ENCODE data around the gene BTBD10. TPM values are rescaled to one million over a fixed set of nuclear protein-coding genes. Genes with fewer than 3 reads are reported as not detected.
"Not testable (repeated sequence)": the region's sequence is repeated elsewhere in the genome, so short reads cannot be mapped to it uniquely, and the experiment has no call there.

Gene BTBD10
- total and polyA plus RNA-seq, 4 donors: 56.8 to 90.7 (median 61.2) TPM

DNA sequence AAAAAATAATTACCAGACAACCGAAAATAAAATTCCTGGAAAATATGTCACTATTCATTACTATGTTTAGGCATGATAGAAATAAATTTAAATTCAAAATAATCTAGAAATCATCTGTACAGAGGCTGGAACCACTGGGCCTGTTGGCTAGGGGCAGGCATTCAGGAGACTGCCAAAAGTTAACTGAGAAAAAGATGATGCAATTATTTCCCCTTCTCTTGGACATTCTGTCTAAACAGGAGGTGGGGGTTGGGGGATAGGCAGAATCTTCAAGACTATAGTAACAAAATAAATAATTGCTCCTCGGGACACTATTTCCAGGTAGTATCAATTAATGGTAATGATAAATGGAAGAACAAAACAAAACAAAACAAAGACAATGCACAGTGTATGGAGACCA, 14.1 kb downstream of the BTBD10 start:
- H3K36me3 ChIP-seq (ENCODE audit: control insufficient read depth, insufficient read depth, low read length): no peaks in the 10 kb centered on the region
- WGBS (ENCODE audit: insufficient coverage): no CpG with 5 or more reads among the region's 2 CpGs
- no peaks in the 10 kb centered on the region for H3K4me1 ChIP-seq (ENCODE audit: control insufficient read depth, insufficient read depth, low read length)
- no peaks in the 10 kb centered on the region for H3K27me3 ChIP-seq (ENCODE audit: control insufficient read depth, insufficient read depth, low read length)
- H3K9me3 ChIP-seq (ENCODE audit: control insufficient read depth, insufficient read depth, low read length): no peaks in the 10 kb centered on the region
- H3K4me3 ChIP-seq (ENCODE audit: low read depth, low read length): no peak overlapping the region
- DNase-seq (ENCODE audit: low read depth in 4 of 6, low spot score in 6 of 6): no peak
- H3K27ac ChIP-seq (ENCODE audit: low read depth, low read length): no peak overlapping the region

DNA sequence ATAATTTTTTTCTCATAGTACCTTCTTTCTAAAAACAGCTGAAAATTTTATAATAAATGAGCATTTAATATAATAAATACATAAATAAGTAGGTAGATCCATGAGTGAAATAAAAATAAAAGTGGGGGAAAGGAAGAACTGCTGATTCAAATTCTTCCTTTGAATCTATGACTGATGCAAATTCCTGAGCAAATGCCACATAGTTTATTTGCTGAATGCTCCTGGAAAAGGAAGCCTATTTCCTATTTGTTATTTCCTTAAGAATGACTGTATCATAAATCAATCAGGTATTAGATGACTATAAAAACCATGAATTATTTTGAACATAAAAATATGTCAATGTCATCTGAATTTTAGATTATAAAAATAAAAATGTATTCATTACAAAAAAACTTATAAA, 16.6 kb downstream of the BTBD10 start:
- no peak overlapping the region for H3K4me3 ChIP-seq (ENCODE audit: low read depth, low read length)
- H3K4me1 ChIP-seq (ENCODE audit: control insufficient read depth, insufficient read depth, low read length): no peaks in the 10 kb centered on the region
- no peak overlapping the region for H3K27ac ChIP-seq (ENCODE audit: low read depth, low read length)
- H3K27me3 ChIP-seq (ENCODE audit: control insufficient read depth, insufficient read depth, low read length): no peaks in the 10 kb centered on the region
- no peaks in the 10 kb centered on the region for H3K9me3 ChIP-seq (ENCODE audit: control insufficient read depth, insufficient read depth, low read length)
- H3K36me3 ChIP-seq (ENCODE audit: control insufficient read depth, insufficient read depth, low read length): no peaks in the 10 kb centered on the region
- no peak for DNase-seq (ENCODE audit: low read depth in 4 of 6, low spot score in 6 of 6)

DNA sequence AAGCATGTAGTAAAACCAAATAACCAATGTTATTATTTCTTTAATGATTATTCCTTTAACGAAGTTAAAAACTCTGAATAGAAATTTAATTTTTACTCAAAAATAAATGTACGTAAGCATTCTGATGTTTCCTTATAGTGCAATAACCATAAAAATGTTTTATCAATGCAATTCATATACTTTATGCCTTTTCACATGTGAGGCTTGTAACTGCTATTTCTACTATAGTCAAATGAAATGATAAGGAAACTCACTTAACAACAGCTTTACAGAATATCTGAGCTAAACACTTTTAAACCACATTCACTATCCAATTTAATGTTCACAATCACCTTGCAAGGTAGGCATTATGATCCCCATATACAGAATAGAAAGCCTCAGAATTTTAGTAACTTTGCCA, 17.4 kb downstream of the BTBD10 start:
- Histone ChIP-seq H3K4me1 (ENCODE audit: control insufficient read depth, insufficient read depth, low read length) (no peaks in the 10 kb centered on the region), H3K36me3 (ENCODE audit: control insufficient read depth, insufficient read depth, low read length) (no peaks in the 10 kb centered on the region), H3K4me3 (ENCODE audit: low read depth, low read length) (no peak overlapping the region), H3K9me3 (ENCODE audit: control insufficient read depth, insufficient read depth, low read length) (no peaks in the 10 kb centered on the region), H3K27ac (ENCODE audit: low read depth, low read length) (no peak overlapping the region), H3K27me3 (ENCODE audit: control insufficient read depth, insufficient read depth, low read length) (no peaks in the 10 kb centered on the region)
- WGBS (ENCODE audit: insufficient coverage): no CpG with 5 or more reads among the region's 2 CpGs
- DNase-seq (ENCODE audit: low read depth in 4 of 6, low spot score in 6 of 6): peak in 1 of 6 donors; percentile 7

DNA sequence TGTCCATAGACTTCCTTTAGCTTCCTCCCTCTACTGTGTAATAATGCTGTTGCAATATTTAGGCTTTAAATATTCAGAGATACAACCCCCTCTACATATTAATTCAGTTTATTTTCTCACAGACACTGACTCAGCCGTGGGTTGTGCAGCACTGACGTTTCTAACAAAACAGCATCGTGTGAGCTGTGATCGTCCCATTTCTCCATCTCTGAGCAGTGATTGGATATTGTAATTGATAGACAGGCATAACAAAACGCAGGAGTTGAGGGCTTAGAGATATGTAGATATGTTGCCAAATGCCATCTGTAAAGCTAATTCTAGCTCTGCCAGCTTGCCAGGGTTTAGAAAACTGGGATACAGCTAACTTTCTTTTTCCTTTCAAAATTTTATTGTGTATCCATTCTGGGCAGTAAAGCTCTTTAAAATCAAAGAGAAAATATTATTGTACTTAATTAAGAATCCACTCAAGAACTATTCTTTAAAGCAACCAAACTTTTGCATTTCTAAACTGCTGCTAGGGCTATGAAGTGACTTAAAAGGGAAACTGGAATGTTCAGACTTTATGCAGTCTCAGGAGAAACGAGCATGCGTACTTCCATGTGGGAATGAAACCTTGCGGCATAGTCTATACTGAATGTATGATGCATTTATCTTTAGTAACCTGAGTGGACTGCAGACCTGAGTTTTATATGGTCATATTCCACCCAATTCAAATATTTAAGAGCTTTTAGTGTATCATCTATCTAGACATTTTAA, 22.7 kb downstream of the BTBD10 start:
- DNase-seq (ENCODE audit: low read depth in 4 of 6, low spot score in 6 of 6): peak in 5 of 6 donors; percentile 12 to 93 (median 33)
- H3K9me3 ChIP-seq (ENCODE audit: control insufficient read depth, insufficient read depth, low read length): no peaks in the 10 kb centered on the region
- H3K4me1 ChIP-seq (ENCODE audit: control insufficient read depth, insufficient read depth, low read length): no peaks in the 10 kb centered on the region
- H3K27ac ChIP-seq (ENCODE audit: low read depth, low read length): no peak overlapping the region
- H3K4me3 ChIP-seq (ENCODE audit: low read depth, low read length): peak overlapping the region; percentile 6
- 7% methylated on average over 3 of the region's 8 CpGs for WGBS (ENCODE audit: insufficient coverage)
- no peaks in the 10 kb centered on the region for H3K27me3 ChIP-seq (ENCODE audit: control insufficient read depth, insufficient read depth, low read length)
- no peaks in the 10 kb centered on the region for H3K36me3 ChIP-seq (ENCODE audit: control insufficient read depth, insufficient read depth, low read length)

DNA sequence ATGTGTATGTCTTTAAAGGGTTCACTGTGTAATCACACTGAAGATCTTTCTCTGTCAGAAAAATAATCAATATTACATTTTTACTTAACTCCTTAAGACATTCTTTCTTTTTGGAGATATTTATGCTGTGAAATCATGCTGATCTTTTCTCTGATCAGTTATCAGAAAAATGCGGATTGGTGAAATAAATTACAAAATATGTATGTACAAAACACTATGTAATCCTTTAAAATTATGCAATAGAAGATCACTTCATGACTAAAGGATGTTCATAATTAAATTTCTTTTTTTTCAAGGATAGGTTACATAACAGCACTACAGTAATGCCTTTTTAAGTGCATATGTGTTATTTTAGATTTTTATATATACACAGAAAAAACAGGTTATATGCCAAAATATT, 24.7 kb downstream of the BTBD10 start:
- no peaks in the 10 kb centered on the region for H3K4me1 ChIP-seq (ENCODE audit: control insufficient read depth, insufficient read depth, low read length)
- H3K36me3 ChIP-seq (ENCODE audit: control insufficient read depth, insufficient read depth, low read length): no peaks in the 10 kb centered on the region
- H3K9me3 ChIP-seq (ENCODE audit: control insufficient read depth, insufficient read depth, low read length): no peaks in the 10 kb centered on the region
- H3K27ac ChIP-seq (ENCODE audit: low read depth, low read length): no peak overlapping the region
- H3K4me3 ChIP-seq (ENCODE audit: low read depth, low read length): no peak overlapping the region
- DNase-seq (ENCODE audit: low read depth in 4 of 6, low spot score in 6 of 6): no peak
- WGBS (ENCODE audit: insufficient coverage): no CpG with 5 or more reads among the region's 1 CpG
- no peaks in the 10 kb centered on the region for H3K27me3 ChIP-seq (ENCODE audit: control insufficient read depth, insufficient read depth, low read length)

DNA sequence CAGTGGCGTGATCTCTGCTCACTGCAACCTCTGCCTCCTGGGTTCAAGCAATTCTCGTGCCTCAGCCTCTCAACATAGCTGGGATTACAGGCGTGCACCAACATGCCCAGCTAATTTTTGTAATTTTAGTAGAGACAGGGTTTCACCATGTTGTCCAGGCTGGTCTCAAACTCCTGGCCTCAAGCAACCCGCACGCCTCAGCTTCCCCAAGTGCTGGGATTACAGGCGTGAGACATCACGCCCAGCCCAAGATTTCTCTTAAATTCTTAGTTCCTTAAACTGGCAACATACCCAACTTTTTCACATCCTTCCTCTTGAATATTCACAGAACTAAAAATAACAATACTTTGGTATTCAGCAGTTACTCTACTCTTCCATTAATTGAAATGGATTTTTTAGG, 26.2 kb downstream of the BTBD10 start:
- 93% methylated on average over 7 of the region's 7 CpGs for WGBS (ENCODE audit: insufficient coverage)
- H3K4me3 ChIP-seq (ENCODE audit: low read depth, low read length): not testable (repeated sequence)

DNA sequence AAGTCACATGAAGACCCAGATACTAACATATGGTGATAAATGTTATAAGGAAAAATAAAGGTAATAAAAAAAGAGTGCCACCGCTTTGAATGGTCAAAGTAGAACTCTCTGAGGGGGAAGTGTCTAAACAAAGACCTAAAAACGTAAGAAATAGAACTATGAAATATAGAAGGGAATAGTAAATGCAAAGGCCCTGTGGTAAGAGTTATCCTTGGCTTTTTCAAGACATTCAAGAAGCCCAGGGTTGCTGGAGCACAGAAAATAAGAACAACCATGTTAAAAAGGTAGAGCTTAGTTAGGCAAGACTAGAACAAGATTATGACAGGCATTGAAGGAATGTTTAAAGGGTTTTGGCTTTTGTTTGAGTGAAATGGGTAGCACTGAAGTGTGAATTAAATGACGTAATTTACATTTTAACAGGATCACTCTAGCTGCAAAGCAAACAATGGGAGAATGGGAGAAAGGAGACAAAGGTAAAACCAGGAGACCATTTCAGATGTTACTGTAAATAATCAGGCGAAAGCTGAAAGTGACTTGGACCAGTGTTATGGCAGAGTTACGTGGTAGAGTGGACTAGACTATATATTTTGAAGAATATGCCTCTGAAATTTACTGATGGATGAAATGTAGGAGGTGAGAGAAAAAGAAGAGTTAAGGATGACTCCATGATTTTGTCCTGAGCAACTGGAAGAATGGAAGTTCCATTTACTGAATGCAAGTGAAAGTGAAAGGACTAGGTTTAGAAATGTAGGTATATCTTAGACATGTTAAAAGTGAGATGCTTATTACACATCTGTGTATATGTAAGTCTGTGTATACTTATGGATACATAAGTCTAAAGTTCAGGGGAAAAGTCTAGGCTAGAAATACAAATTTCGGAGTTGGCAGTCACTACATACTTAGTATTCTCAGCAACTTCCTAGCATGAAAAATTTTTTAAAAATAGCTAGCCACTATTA, 28.5 kb downstream of the BTBD10 start:
- Histone ChIP-seq H3K4me3 (ENCODE audit: low read depth, low read length) (no peak overlapping the region), H3K36me3 (ENCODE audit: control insufficient read depth, insufficient read depth, low read length) (no peaks in the 10 kb centered on the region), H3K9me3 (ENCODE audit: control insufficient read depth, insufficient read depth, low read length) (no peaks in the 10 kb centered on the region), H3K4me1 (ENCODE audit: control insufficient read depth, insufficient read depth, low read length) (no peaks in the 10 kb centered on the region), H3K27me3 (ENCODE audit: control insufficient read depth, insufficient read depth, low read length) (no peaks in the 10 kb centered on the region), H3K27ac (ENCODE audit: low read depth, low read length) (no peak overlapping the region)
- no peak for DNase-seq (ENCODE audit: low read depth in 4 of 6, low spot score in 6 of 6)
- WGBS (ENCODE audit: insufficient coverage): 90% methylated on average over 5 of the region's 6 CpGs

More for the DNA sequence above, 26.2 kb downstream of the BTBD10 start:
- not testable (repeated sequence) for H3K27me3 ChIP-seq (ENCODE audit: control insufficient read depth, insufficient read depth, low read length); DNase-seq (ENCODE audit: low read depth in 4 of 6, low spot score in 6 of 6); H3K27ac ChIP-seq (ENCODE audit: low read depth, low read length); H3K9me3 ChIP-seq (ENCODE audit: control insufficient read depth, insufficient read depth, low read length); H3K4me1 ChIP-seq (ENCODE audit: control insufficient read depth, insufficient read depth, low read length); H3K36me3 ChIP-seq (ENCODE audit: control insufficient read depth, insufficient read depth, low read length)

DNA sequence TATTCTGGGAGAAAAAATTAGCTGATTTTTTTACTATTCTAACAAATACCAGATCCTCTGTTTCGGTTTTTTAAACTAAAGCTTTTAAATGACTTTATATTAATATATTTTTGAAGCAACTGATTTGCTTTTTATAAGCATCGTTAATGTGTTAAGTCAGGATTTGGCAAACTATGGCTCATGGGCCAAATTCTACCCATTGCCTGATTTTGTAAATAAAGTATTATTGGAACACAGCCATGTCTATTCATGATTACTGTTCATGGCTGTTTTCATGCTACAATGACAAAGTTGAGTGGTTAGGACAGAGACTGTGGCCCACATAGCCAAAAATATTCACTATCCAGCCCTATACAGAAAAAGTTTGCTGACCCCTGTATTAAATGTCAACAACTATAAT, 29.6 kb downstream of the BTBD10 start:
- Histone ChIP-seq H3K27me3 (ENCODE audit: control insufficient read depth, insufficient read depth, low read length) (no peaks in the 10 kb centered on the region), H3K27ac (ENCODE audit: low read depth, low read length) (no peak overlapping the region), H3K36me3 (ENCODE audit: control insufficient read depth, insufficient read depth, low read length) (no peaks in the 10 kb centered on the region), H3K4me3 (ENCODE audit: low read depth, low read length) (no peak overlapping the region), H3K4me1 (ENCODE audit: control insufficient read depth, insufficient read depth, low read length) (no peaks in the 10 kb centered on the region), H3K9me3 (ENCODE audit: control insufficient read depth, insufficient read depth, low read length) (no peaks in the 10 kb centered on the region)
- DNase-seq (ENCODE audit: low read depth in 4 of 6, low spot score in 6 of 6): no peak
- WGBS (ENCODE audit: insufficient coverage): no CpG with 5 or more reads among the region's 2 CpGs

DNA sequence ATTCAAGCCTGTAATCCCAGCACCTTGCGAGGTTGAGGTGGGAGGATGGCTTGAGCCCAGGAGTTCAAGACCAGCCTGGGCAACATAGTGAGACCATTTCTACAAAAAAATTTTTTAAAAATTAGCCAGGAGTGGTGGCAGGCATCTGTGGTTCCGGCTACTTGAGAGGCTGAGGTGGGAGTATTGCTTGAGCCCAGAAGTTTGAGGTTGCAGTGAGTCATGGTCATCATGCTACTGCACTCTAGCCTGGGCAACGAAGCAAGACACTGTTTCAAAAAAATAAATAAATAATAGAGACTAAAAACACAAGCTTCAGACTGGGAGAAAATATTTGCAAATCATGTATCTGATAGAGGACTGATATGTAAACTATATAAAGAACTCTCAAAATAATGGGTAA, 33.2 kb downstream of the BTBD10 start:
- 100% methylated on average over 1 of the region's 3 CpGs for WGBS (ENCODE audit: insufficient coverage)
- H3K4me1 ChIP-seq (ENCODE audit: control insufficient read depth, insufficient read depth, low read length): no peaks in the 10 kb centered on the region

More for the DNA sequence above, 33.2 kb downstream of the BTBD10 start:
- no peak overlapping the region for H3K27ac ChIP-seq (ENCODE audit: low read depth, low read length)
- H3K27me3 ChIP-seq (ENCODE audit: control insufficient read depth, insufficient read depth, low read length): no peaks in the 10 kb centered on the region
- DNase-seq (ENCODE audit: low read depth in 4 of 6, low spot score in 6 of 6): no peak
- no peaks in the 10 kb centered on the region for H3K36me3 ChIP-seq (ENCODE audit: control insufficient read depth, insufficient read depth, low read length)
- peaks cover 5% of the 10 kb centered on the region for H3K9me3 ChIP-seq (ENCODE audit: control insufficient read depth, insufficient read depth, low read length)
- no peak overlapping the region for H3K4me3 ChIP-seq (ENCODE audit: low read depth, low read length)
